Cardiac atrium fibroblast (primary cell): Measurements from ENCODE around the gene SCLY. TPM values are rescaled to one million over a fixed set of nuclear protein-coding genes. Genes with fewer than 3 reads are reported as not detected.

Experiments used
- total RNA-seq: library from RNA; depleted of rRNA; stranded (reverse); fragments of >200 nt; gene quantifications from 2 replicates; pipeline ENCODE4 v1.2.3, GENCODE V29; 2015

Gene SCLY, protein sequence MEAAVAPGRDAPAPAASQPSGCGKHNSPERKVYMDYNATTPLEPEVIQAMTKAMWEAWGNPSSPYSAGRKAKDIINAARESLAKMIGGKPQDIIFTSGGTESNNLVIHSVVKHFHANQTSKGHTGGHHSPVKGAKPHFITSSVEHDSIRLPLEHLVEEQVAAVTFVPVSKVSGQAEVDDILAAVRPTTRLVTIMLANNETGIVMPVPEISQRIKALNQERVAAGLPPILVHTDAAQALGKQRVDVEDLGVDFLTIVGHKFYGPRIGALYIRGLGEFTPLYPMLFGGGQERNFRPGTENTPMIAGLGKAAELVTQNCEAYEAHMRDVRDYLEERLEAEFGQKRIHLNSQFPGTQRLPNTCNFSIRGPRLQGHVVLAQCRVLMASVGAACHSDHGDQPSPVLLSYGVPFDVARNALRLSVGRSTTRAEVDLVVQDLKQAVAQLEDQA
- total RNA-seq: 9.9 and 14.6 TPM in 2 replicates

DNA sequence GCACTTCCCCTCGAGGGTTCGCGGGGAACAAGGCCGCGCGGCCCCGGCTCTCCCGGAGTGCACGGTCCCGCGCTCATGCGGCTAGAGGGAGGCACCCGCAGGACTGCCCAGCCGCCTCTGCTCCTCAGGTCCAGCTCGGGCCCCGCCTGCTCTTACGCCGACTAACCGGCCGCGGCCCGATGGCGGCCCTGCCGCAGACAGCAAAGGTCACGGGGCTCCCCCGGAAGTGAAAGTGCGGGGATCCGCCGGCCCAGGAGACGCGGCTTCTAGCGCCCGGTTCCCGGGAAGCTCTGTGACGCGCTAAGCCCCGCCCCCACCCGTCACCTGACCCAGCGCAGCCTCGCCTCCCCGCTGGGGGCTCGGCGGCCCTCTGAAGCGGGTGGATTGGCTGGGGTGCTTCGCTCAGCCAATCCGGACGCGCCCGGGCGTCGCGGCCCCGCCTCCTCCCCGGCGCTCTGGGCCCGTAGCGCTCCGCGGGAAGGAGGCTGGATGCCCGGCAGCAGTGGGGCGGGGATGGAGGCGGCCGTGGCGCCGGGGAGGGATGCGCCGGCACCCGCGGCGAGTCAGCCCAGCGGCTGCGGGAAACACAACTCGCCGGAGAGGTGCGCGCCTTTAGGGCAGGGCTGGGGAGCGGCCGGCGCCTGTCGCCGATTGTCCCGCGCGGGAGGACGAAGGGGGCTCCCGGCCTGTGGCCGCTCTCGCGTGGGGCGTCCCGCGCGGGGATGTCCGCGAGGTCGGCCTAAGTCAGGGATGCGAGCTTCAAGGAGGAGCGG, at the start of gene SCLY:
SCLY (plus strand) TSS at position 460 of the 773 bp plus-strand sequence; CDS start at position 514, 54 bp downstream.

DNA sequence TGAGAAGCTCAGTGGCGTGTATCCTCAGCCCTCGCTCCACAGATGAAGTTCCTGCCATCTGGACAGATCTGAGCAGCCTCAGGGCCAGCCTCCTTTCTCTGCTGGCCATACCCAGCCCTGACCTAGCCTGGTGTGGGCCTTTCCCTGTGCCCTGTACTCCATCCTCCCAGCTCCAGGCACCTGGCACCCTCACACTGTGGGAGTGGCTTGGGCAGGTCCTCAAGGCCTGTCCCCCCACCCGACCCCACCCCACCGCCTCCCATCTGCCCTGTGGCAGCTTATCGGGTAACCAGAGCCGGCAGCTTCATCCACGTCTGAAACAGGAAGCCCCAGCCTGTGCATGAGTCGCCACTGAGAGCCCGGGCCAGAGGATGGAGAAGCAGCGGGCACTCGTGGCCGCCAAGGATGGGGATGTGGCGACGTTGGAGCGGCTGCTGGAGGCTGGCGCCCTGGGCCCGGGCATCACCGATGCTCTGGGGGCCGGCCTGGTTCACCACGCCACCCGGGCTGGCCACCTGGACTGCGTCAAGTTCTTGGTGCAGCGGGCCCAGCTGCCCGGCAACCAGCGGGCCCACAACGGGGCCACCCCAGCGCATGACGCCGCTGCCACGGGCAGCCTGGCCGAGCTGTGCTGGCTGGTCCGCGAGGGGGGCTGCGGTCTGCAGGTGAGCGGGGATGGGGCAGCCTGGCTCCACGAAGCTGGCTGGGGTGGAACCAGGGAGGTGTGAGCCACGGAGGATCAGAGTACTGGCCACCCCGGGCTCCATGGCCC, 39.4 kb downstream of the SCLY start, which contains the start of gene ESPNL:
ESPNL (plus strand) TSS at position 292 of the 772 bp plus-strand sequence; CDS start at position 372, 80 bp downstream.

DNA sequence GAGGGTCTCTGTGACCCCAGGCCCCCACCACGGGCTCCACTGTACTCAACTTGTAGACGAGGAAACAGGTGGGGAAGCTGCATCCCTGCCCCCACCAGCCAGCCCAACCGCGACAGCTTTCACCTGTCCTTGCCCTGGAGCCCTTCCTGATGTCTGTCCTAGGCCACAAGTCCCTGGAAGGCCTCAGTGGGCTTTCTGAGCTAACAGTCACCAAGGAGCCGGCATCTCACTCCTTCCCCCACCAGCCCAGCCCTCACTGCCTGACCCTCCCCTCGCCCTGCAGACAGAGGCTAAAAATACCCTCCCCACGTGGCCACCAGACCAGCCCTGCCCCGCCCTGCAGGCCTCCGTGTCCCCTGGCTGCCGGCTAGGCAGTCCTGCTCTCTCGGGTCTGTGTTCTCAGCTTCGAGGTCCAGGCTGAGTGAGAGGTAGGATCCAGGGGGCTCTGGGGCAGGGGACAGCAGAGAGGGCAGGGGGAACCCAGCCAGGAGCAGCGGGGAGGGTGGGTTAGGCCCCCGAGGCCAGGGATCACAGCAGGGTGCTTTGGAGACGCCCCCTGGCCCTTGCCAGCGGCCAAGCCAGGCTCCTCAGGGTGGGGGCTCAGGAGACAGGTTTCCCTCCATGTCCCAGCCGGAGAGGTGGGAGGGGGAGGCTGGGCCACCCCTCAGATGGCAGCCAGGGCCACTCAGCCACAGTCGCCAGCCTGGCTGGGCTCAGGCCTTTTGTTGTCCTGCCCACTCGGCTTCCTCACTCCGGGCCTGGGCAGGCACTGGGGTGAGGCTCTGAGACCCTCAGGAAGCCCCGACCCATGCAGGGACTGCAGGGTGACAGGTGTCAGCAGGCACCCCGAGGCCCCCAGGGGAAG, 77.8 kb downstream of the SCLY start, which contains the start of gene KLHL30:
KLHL30 (plus strand) TSS at position 338 of the 865 bp plus-strand sequence. CDS start 2,087 bp downstream, outside the sequence.

Other genes with a start within 250 kb of the SCLY start
- 8.1 and 13.8 TPM in 2 replicates for gene RAMP1, start 201.4 kb upstream of the SCLY start, total RNA-seq
- 69.3 and 89.4 TPM in 2 replicates for gene UBE2F, start 94.0 kb upstream of the SCLY start, total RNA-seq
- under 0.01 and 0.16 TPM in 2 replicates for gene ESPNL, start 39.3 kb downstream of the SCLY start, total RNA-seq
- not detected in 2 replicates for gene KLHL30, start 77.7 kb downstream of the SCLY start, total RNA-seq
- 7.3 and 24.2 TPM in 2 replicates for gene ERFE, start 98.0 kb downstream of the SCLY start, total RNA-seq
- gene ILKAP, start 142.7 kb downstream of the SCLY start, total RNA-seq: 12.8 and 18.0 TPM in 2 replicates
- gene HES6, start 179.0 kb downstream of the SCLY start, total RNA-seq: 0.72 and 1.6 TPM in 2 replicates
- 2.9 and 3.2 TPM in 2 replicates for gene PER2, start 227.6 kb downstream of the SCLY start, total RNA-seq